ENCODE measurements around the gene WSCD2. TPM values are rescaled to one million over a fixed set of nuclear protein-coding genes. Genes with fewer than 3 reads are reported as not detected.

WSCD2 gene
- total RNA-seq, 2 donors from 2014 or later: 0.26 to 1.3 TPM

- Histone ChIP-seq H3K36me3 (replicated peaks in 1 of 2; ENCODE audit: insufficient read depth in 1 of 2, low read depth in 2 of 2) (no peaks in the 10 kb centered on the region), H3K9me3 (no peaks in the 10 kb centered on the region), H3K4me1 (no peaks in the 10 kb centered on the region), H3K4me3 (no peak overlapping the region), H3K27me3 (no peaks in the 10 kb centered on the region), H3K27ac (no peak overlapping the region)
- no peak for ATAC-seq
- intact Hi-C loops (cut with DNase I): no loop called here
- 57 to 58% methylated on average over 1 of the region's 1 CpG for WGBS, 2 donors
- DNase-seq: no peak
- no peak for TF ChIP-seq POLR2A (IDR thresholded peaks at IDR 0.05)
- TF ChIP-seq CTCF (IDR thresholded peaks at IDR 0.05): no peak
These were observed 18.2 kb upstream of the WSCD2 start for GRCh38 chr12:108110844-108111243.

- no peak for ATAC-seq
- DNase-seq: no peak
- no peaks in the 10 kb centered on the region for H3K9me3 ChIP-seq
- no peaks in the 10 kb centered on the region for H3K36me3 ChIP-seq (replicated peaks in 1 of 2; ENCODE audit: insufficient read depth in 1 of 2, low read depth in 2 of 2)
- TF ChIP-seq CTCF (IDR thresholded peaks at IDR 0.05): no peak
- TF ChIP-seq POLR2A (IDR thresholded peaks at IDR 0.05): no peak
- intact Hi-C loops (cut with DNase I): no loop called here
- H3K4me1 ChIP-seq: no peaks in the 10 kb centered on the region
- H3K4me3 ChIP-seq: no peak overlapping the region
- H3K27me3 ChIP-seq: no peaks in the 10 kb centered on the region
- H3K27ac ChIP-seq: no peak overlapping the region
- 55 to 58% methylated on average over 8 to 11 of the region's 11 CpGs for WGBS, 2 donors
These were observed 16.1 kb upstream of the WSCD2 start for GRCh38 chr12:108112832-108113556.

- Histone ChIP-seq H3K4me1 (no peaks in the 10 kb centered on the region), H3K4me3 (no peak overlapping the region), H3K36me3 (replicated peaks in 1 of 2; ENCODE audit: insufficient read depth in 1 of 2, low read depth in 2 of 2) (no peaks in the 10 kb centered on the region), H3K9me3 (no peaks in the 10 kb centered on the region), H3K27me3 (no peaks in the 10 kb centered on the region), H3K27ac (no peak overlapping the region)
- 53 to 57% methylated on average over 7 of the region's 7 CpGs for WGBS, 2 donors
- TF ChIP-seq POLR2A (IDR thresholded peaks at IDR 0.05) (no peak), CTCF (IDR thresholded peaks at IDR 0.05) (no peak)
- intact Hi-C loops (cut with DNase I): no loop called here
- DNase-seq (no peak), ATAC-seq (no peak)
These were observed 13.7 kb upstream of the WSCD2 start for GRCh38 chr12:108115123-108116121.

- Histone ChIP-seq H3K9me3 (no peaks in the 10 kb centered on the region), H3K4me3 (no peak overlapping the region), H3K27me3 (no peaks in the 10 kb centered on the region), H3K4me1 (no peaks in the 10 kb centered on the region), H3K36me3 (replicated peaks in 1 of 2; ENCODE audit: insufficient read depth in 1 of 2, low read depth in 2 of 2) (no peaks in the 10 kb centered on the region), H3K27ac (no peak overlapping the region)
- intact Hi-C loops (cut with DNase I): no loop called here
- ATAC-seq (no peak), DNase-seq (no peak)
- 47 to 49% methylated on average over 4 of the region's 4 CpGs for WGBS, 2 donors
- TF ChIP-seq POLR2A (IDR thresholded peaks at IDR 0.05) (no peak), CTCF (IDR thresholded peaks at IDR 0.05) (no peak)
These were observed 12.8 kb upstream of the WSCD2 start for GRCh38 chr12:108116254-108116653.

Measured in body of pancreas (tissue), 4 donors.